Measurements from ENCODE around the gene ANAPC15. TPM values are rescaled to one million over a fixed set of nuclear protein-coding genes. Genes with fewer than 3 reads are reported as not detected.
A peak's percentile ranks its signal among the peaks of the same experiment; 100 is the strongest.

Gene ANAPC15
- total RNA-seq, 4 donors from 2014 or later = 21.5 to 49.6 (median 39.7) TPM

DNA sequence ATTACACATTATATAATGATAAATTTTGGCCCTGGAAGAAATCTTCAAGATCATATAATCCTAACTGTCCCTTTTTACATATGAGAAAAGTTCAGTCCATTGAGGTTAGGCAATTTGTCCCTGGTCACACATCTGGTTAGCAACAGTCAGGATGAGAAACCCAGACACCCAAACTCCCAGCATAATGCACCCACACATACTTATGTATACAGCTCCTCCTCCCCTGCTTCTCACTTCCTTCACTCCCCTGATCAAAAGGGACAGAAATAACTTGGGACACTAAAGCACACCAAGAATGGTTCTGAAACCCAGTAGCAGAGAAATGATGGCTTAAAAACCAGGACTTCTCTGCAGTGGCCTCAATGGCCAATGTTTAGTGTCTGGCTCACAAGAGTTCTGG, 43.3 kb downstream of the ANAPC15 start:
- no peak for DNase-seq
- peak overlapping the region; percentile 72 to 86 (median 84) for H3K27ac ChIP-seq
- H3K27me3 ChIP-seq = no peaks in the 10 kb centered on the region
- H3K4me1 ChIP-seq = peaks cover 60 to 67% of the 10 kb centered on the region in 2 donors
- no peaks in the 10 kb centered on the region for H3K36me3 ChIP-seq
- no peak for TF ChIP-seq POLR2A (IDR thresholded peaks at IDR 0.05)
- TF ChIP-seq, protein P1, sequence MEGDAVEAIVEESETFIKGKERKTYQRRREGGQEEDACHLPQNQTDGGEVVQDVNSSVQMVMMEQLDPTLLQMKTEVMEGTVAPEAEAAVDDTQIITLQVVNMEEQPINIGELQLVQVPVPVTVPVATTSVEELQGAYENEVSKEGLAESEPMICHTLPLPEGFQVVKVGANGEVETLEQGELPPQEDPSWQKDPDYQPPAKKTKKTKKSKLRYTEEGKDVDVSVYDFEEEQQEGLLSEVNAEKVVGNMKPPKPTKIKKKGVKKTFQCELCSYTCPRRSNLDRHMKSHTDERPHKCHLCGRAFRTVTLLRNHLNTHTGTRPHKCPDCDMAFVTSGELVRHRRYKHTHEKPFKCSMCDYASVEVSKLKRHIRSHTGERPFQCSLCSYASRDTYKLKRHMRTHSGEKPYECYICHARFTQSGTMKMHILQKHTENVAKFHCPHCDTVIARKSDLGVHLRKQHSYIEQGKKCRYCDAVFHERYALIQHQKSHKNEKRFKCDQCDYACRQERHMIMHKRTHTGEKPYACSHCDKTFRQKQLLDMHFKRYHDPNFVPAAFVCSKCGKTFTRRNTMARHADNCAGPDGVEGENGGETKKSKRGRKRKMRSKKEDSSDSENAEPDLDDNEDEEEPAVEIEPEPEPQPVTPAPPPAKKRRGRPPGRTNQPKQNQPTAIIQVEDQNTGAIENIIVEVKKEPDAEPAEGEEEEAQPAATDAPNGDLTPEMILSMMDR (IDR thresholded peaks at IDR 0.05) = no peak
- no peaks in the 10 kb centered on the region for H3K9me3 ChIP-seq
- no peak overlapping the region for H3K4me3 ChIP-seq (replicated peaks in 1 of 3)
- intact Hi-C loops (cut with DNase I) = no loop called here

DNA sequence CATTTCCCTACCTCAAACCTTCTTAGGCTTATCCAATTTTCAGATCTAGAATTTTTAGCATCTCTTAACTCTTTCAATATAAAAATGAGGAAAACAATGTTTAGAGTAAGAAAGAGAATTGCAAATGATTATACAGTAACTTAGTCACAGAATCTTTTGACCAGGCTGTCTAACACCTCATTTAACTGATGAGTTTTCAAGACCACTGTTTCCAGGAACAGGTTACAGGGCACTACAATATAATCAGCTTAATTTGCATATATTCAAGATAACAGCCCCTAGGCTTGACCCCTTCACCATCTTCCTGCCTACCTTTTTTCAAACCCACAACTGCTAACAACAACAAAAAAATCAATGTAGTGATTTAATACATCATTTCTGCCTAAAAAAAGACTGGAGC, 44.8 kb downstream of the ANAPC15 start:
- H3K4me1 ChIP-seq = peaks cover 60 to 64% of the 10 kb centered on the region in 2 donors
- no peak for DNase-seq
- TF ChIP-seq, protein P1 (IDR thresholded peaks at IDR 0.05) = no peak
- TF ChIP-seq POLR2A (IDR thresholded peaks at IDR 0.05) = no peak
- intact Hi-C loops (cut with DNase I) = no loop called here
- H3K27ac ChIP-seq = peak overlapping the region; percentile 54 to 84 (median 72)
- no peak overlapping the region for H3K4me3 ChIP-seq (replicated peaks in 1 of 3)
- H3K27me3 ChIP-seq = no peaks in the 10 kb centered on the region
- no peaks in the 10 kb centered on the region for H3K36me3 ChIP-seq
- H3K9me3 ChIP-seq = no peaks in the 10 kb centered on the region

DNA sequence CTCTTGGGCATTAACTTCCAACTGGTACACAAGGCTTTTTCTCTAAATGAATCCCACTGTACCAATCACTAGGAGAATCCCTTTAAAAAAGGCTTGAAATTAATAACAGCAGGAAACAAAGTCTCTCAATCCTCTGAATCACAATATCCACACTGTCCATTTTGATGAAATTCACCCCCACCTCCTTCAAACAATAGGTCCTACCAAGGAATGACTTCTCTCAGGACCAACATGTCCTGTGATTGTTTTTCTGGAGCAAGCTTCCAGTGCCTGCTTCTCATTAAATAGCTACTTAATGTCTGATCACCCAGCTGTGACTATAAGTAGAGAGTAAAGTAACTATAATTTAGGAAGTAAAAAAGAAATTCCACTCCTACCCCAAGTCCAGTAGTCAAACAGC, 45.2 kb downstream of the ANAPC15 start:
- no peak for TF ChIP-seq POLR2A (IDR thresholded peaks at IDR 0.05)
- TF ChIP-seq, protein P1 (IDR thresholded peaks at IDR 0.05) = no peak
- DNase-seq = no peak
- Histone ChIP-seq H3K4me3 (replicated peaks in 1 of 3) (no peak overlapping the region), H3K9me3 (no peaks in the 10 kb centered on the region), H3K27ac (peak overlapping the region; percentile 54 to 84 (median 72)), H3K27me3 (no peaks in the 10 kb centered on the region), H3K36me3 (no peaks in the 10 kb centered on the region), H3K4me1 (peaks cover 56 to 60% of the 10 kb centered on the region in 2 donors)
- intact Hi-C loops (cut with DNase I) = no loop called here

DNA sequence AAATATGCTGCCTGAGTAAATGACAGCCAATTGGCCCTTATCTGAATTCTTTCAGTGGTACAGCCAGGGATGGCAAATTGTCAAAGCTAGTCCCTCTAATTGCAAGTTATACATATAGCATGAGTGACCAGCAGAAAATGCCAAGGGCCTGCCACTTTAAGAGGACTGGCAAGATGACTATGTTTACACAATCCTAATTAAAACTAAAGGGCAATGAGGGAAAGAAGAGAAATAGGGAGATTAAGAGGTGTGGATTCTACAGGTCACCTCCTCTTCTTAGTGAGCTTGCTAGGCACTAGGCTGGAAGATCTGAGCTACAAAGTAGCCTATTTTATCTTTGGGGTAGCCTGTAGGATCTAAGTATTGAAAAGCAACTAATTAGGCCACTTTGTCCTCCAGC, 45.6 kb downstream of the ANAPC15 start:
- no peak for TF ChIP-seq POLR2A (IDR thresholded peaks at IDR 0.05)
- TF ChIP-seq, protein P1 (IDR thresholded peaks at IDR 0.05) = no peak
- Histone ChIP-seq H3K4me3 (replicated peaks in 1 of 3) (no peak overlapping the region), H3K36me3 (no peaks in the 10 kb centered on the region), H3K4me1 (peaks cover 52 to 56% of the 10 kb centered on the region in 2 donors), H3K27ac (peak overlapping the region; percentile 54 to 84 (median 72)), H3K9me3 (no peaks in the 10 kb centered on the region), H3K27me3 (no peaks in the 10 kb centered on the region)
- no peak for DNase-seq
- intact Hi-C loops (cut with DNase I) = no loop called here

DNA sequence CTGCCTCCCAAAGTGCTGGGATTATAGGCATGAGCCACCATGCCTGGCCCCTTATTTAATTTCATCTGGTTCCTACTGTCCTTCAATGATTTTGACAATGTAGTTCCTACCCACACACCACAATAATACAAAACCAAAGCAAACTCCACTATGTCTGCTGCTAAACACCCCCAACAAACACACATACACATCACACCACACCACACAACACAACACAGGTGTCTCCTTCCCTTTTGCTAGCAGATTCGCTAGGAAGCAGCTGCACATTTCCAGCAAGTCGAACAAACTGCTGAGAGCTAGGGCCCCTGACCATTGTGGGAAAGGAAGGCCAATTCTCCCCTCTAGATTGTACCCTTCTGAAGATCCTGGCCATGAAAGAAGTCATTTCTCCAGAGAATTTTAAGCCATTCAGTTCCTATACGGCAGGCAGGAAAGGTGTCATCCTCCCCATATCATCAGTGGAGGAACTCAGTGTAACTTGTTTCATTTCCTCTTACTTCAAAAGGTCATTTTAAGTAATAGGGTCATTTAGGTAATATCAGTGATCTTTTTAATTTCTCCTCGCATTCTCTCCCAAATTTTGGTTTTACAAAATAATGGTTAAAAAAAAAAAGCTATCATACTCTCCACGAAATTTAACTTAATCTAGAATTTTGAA, 50.6 kb downstream of the ANAPC15 start:
- DNase-seq = no peak
- no peaks in the 10 kb centered on the region for H3K27me3 ChIP-seq
- H3K36me3 ChIP-seq = no peaks in the 10 kb centered on the region
- intact Hi-C loops (cut with DNase I) = no loop called here
- no peak overlapping the region for H3K4me3 ChIP-seq (replicated peaks in 1 of 3)
- 91 to 95% methylated on average over 5 of the region's 5 CpGs for WGBS, 2 donors
- TF ChIP-seq, protein P1 (IDR thresholded peaks at IDR 0.05) = no peak
- no peak for TF ChIP-seq POLR2A (IDR thresholded peaks at IDR 0.05)
- peaks cover 13 to 22% of the 10 kb centered on the region in 2 donors for H3K4me1 ChIP-seq
- H3K9me3 ChIP-seq = no peaks in the 10 kb centered on the region
- no peak overlapping the region for H3K27ac ChIP-seq

Small RNA genes lying within 50 kb of the gene (microRNA-seq; reads per million reads assigned to microRNA genes)
- not detected for gene MIR3165

Small RNA genes lying within 50 kb of the gene (small RNA-seq; reads per million reads assigned to genes)
- gene MIR3165 = not detected

Other genes starting within 250 kb of the ANAPC15 start
- not detected for gene DEFB131B, start 234.2 kb downstream of the ANAPC15 start, total RNA-seq
- gene XNDC1N, start 184.1 kb downstream of the ANAPC15 start, total RNA-seq = 10 to 100 TPM; 13.8 to 19.9 (median 16.4) TPM
- gene RNF121, start 183.6 kb downstream of the ANAPC15 start, total RNA-seq = 10 to 100 TPM; 41.9 to 64.4 (median 54.7) TPM
- 10 to 100 TPM in 2 of 4 donors, 1 to 10 TPM in 2; 7.6 to 12.1 (median 9.5) TPM for gene IL18BP, start 113.8 kb downstream of the ANAPC15 start, total RNA-seq
- gene NUMA1, start 32.2 kb downstream of the ANAPC15 start, total RNA-seq = 100 to 1,000 TPM; 259 to 342 (median 280) TPM
- 10 to 100 TPM; 13.0 to 24.5 (median 14.1) TPM for gene LRRC51, start 31.8 kb downstream of the ANAPC15 start, total RNA-seq
- gene LAMTOR1, start 9.4 kb downstream of the ANAPC15 start, total RNA-seq = 100 to 1,000 TPM; 127 to 204 (median 182) TPM
- not detected for gene TOMT, start 6.8 kb downstream of the ANAPC15 start, total RNA-seq
- 1 to 10 TPM in 2 of 4 donors, not detected in 2; 1.2 to 1.6 TPM for gene FOLR3, start 23.0 kb upstream of the ANAPC15 start, total RNA-seq
- gene FOLR1, start 79.4 kb upstream of the ANAPC15 start, total RNA-seq = 10 to 100 TPM in 3 of 4 donors, 1 to 10 TPM in 1; 5.5 to 64.9 (median 36.3) TPM
- gene FOLR2, start 104.1 kb upstream of the ANAPC15 start, total RNA-seq = 10 to 100 TPM in 2 of 4 donors, 1 to 10 TPM in 2; 5.3 to 28.6 (median 9.7) TPM
- 100 to 1,000 TPM in 2 of 4 donors, 10 to 100 TPM in 2; 85.9 to 114 (median 99.5) TPM for gene INPPL1, start 112.1 kb upstream of the ANAPC15 start, total RNA-seq
- not detected for gene PHOX2A, start 131.5 kb upstream of the ANAPC15 start, total RNA-seq